Vagina (tissue), 2 donors: ENCODE data around the gene TPST1.

ENCODE experiments used
- POLR2A ChIP-seq, 2 donors: fragments of 450-650 bp; IDR thresholded peaks; one replicate each; pipeline ENCODE4 v1.6.1; 2017; ENCODE audit warnings: antibody characterized with exemption in 2 of 2, mild to moderate bottlenecking in 2 of 2, moderate library complexity in 2 of 2
- POLR2AphosphoS5 ChIP-seq, 2 donors: sonication (generic); formaldehyde crosslinking; IDR thresholded peaks; one replicate each; pipeline ENCODE4 v1.9.0; 2017; ENCODE audit warnings: antibody characterized with exemption in 2 of 2, mild to moderate bottlenecking in 2 of 2, low read depth in 1 of 2; ENCODE audit not compliant: insufficient read depth in 1 of 2
- TF ChIP-seq, protein P1 (sequence below), 3 experiments: fragments of 450-650 bp in 2 of 3; fragments of 200-600 bp in 1 of 3; sonication (generic) in 1 of 3; IDR thresholded peaks; one replicate each; pipeline ENCODE4 v1.5.1; 2017 to 2019; ENCODE audit warnings: antibody characterized with exemption in 3 of 3, mild to moderate bottlenecking in 2 of 3, moderate library complexity in 2 of 3

DNA sequence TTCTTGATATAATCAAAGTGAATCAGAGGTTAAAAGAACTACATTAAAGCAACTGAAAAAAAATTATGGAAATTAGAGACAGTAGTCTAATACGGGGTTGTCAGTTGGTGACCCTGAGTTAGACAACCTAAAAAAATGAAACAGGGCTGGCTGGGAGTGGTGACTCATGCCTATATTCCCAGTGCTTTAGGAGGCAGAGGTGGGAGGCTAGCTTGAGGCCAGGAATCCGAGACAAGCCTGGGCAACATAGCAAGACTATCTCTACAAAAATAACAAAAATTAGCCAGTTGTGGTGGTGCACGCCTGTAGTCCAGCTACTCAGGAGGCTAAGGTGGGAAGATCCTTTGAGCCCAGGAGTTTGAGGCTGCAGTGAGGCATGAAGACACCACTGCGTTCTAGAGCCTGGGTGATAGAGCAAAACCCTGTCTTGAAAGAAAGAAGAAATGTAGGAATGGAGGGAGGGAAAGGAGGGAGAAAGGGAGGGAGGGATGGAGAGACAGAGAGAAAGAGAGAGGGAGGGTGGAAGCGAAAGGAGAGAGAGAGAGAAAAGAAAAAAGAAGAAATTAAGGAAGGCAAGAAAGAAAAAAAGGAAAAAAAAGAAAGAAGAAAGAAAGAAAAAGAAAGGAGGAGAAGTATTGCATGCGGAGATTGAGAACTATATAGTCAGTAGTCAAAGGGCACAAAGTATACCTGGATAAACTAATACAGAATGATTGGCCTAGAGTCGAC lies 166.1 kb downstream of the TPST1 start:
- TF ChIP-seq, protein P1, sequence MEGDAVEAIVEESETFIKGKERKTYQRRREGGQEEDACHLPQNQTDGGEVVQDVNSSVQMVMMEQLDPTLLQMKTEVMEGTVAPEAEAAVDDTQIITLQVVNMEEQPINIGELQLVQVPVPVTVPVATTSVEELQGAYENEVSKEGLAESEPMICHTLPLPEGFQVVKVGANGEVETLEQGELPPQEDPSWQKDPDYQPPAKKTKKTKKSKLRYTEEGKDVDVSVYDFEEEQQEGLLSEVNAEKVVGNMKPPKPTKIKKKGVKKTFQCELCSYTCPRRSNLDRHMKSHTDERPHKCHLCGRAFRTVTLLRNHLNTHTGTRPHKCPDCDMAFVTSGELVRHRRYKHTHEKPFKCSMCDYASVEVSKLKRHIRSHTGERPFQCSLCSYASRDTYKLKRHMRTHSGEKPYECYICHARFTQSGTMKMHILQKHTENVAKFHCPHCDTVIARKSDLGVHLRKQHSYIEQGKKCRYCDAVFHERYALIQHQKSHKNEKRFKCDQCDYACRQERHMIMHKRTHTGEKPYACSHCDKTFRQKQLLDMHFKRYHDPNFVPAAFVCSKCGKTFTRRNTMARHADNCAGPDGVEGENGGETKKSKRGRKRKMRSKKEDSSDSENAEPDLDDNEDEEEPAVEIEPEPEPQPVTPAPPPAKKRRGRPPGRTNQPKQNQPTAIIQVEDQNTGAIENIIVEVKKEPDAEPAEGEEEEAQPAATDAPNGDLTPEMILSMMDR (IDR thresholded peaks at IDR 0.05), result no peak
- no peak for TF ChIP-seq POLR2AphosphoS5 (IDR thresholded peaks at IDR 0.05; ENCODE audit: insufficient read depth in 1 of 2, low read depth in 1 of 2)
- TF ChIP-seq POLR2A (IDR thresholded peaks at IDR 0.05), result no peak
